Esophagus squamous epithelium (tissue), 4 donors: ENCODE data around the gene ZNF883.

ENCODE experiments used
- POLR2A ChIP-seq, 4 donors: fragments of 450-650 bp; IDR thresholded peaks; one replicate each; pipeline ENCODE4 v1.6.1; 2017; ENCODE audit warnings: antibody characterized with exemption in 4 of 4, mild to moderate bottlenecking in 4 of 4, moderate library complexity in 3 of 4
- TF ChIP-seq, protein P1 (sequence below), 6 experiments: fragments of 450-650 bp in 4 of 6; fragments of 200-600 bp in 2 of 6; sonication (generic) in 2 of 6; IDR thresholded peaks; one replicate each; pipeline ENCODE4 v1.5.1; 2016 to 2019; ENCODE audit warnings: antibody characterized with exemption in 6 of 6, mild to moderate bottlenecking in 4 of 6, moderate library complexity in 4 of 6

DNA sequence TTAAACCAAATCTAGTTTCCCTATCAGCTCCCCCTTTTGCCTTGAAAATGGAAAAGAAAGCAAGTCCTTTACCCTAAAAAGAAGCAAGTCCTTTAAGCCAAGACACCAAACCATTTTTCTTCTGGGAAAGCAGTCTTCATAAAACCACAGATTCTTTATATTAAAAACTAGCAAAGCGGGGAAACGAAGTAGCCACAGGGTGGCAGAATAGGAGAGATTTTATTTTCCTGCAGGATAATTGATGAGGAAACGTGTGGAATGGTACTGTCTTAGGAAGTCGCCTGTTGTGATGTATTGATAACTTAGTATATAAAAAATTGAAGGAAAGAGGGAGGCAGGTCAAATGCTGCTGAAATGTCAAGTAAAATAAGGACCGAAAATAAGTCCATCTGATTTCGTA, 41.1 kb downstream of the ZNF883 start:
- TF ChIP-seq, protein P1, sequence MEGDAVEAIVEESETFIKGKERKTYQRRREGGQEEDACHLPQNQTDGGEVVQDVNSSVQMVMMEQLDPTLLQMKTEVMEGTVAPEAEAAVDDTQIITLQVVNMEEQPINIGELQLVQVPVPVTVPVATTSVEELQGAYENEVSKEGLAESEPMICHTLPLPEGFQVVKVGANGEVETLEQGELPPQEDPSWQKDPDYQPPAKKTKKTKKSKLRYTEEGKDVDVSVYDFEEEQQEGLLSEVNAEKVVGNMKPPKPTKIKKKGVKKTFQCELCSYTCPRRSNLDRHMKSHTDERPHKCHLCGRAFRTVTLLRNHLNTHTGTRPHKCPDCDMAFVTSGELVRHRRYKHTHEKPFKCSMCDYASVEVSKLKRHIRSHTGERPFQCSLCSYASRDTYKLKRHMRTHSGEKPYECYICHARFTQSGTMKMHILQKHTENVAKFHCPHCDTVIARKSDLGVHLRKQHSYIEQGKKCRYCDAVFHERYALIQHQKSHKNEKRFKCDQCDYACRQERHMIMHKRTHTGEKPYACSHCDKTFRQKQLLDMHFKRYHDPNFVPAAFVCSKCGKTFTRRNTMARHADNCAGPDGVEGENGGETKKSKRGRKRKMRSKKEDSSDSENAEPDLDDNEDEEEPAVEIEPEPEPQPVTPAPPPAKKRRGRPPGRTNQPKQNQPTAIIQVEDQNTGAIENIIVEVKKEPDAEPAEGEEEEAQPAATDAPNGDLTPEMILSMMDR (IDR thresholded peaks at IDR 0.05), result no peak
- TF ChIP-seq POLR2A (IDR thresholded peaks at IDR 0.05), result no peak
